GM21526 (cell line): ENCODE measurements around the gene SUGCT.

Experiments used
- ATAC-seq: cut with Tn5 transposase; IDR thresholded peaks from one replicate; pipeline ENCODE4 v1.9.1; 2021; ENCODE audit warnings: moderate library complexity; ENCODE audit not compliant: unreplicated experiment, low FRiP score

Gene SUGCT

GRCh38 chr7:40793132-40793531, 658.3 kb downstream of the SUGCT start:
- no peak for ATAC-seq

GRCh38 chr7:40795607-40796006, 660.8 kb downstream of the SUGCT start:
- no peak for ATAC-seq

- ATAC-seq, result no peak
Measured at GRCh38 chr7:40796723-40797122, 661.9 kb downstream of the SUGCT start.

GRCh38 chr7:40798613-40799012, 663.8 kb downstream of the SUGCT start:
- ATAC-seq, result no peak

GRCh38 chr7:40799493-40800403, 664.9 kb downstream of the SUGCT start:
- no peak for ATAC-seq

GRCh38 chr7:40800771-40801170, 666.0 kb downstream of the SUGCT start:
- ATAC-seq, result no peak

- ATAC-seq, result no peak
Measured at GRCh38 chr7:40802497-40802896, 667.7 kb downstream of the SUGCT start.

- ATAC-seq, result no peak
Measured at GRCh38 chr7:40804477-40805215, 669.8 kb downstream of the SUGCT start.

GRCh38 chr7:40805361-40805760, 670.6 kb downstream of the SUGCT start:
- no peak for ATAC-seq

GRCh38 chr7:40808378-40808942, 673.7 kb downstream of the SUGCT start:
- ATAC-seq, result no peak

GRCh38 chr7:40810274-40810673, 675.5 kb downstream of the SUGCT start:
- ATAC-seq, result no peak

- no peak for ATAC-seq
Measured at GRCh38 chr7:40811666-40812065, 676.9 kb downstream of the SUGCT start.

- no peak for ATAC-seq
Measured at GRCh38 chr7:40815022-40815421, 680.2 kb downstream of the SUGCT start.

- no peak for ATAC-seq
Measured at GRCh38 chr7:40815512-40815911, 680.7 kb downstream of the SUGCT start.

GRCh38 chr7:40822861-40823260, 688.1 kb downstream of the SUGCT start:
- no peak for ATAC-seq

GRCh38 chr7:40824461-40824860, 689.7 kb downstream of the SUGCT start:
- no peak for ATAC-seq

GRCh38 chr7:40826411-40827221, 691.8 kb downstream of the SUGCT start:
- no peak for ATAC-seq

- ATAC-seq, result no peak
Measured at GRCh38 chr7:40827222-40828085, 692.6 kb downstream of the SUGCT start.

- ATAC-seq, result no peak
Measured at GRCh38 chr7:40828686-40829600, 694.1 kb downstream of the SUGCT start.
